GM19238 (cell line): ENCODE results near the gene GGT5.
"Not testable (repeated sequence)": the region's sequence is repeated elsewhere in the genome, so short reads cannot be mapped to it uniquely, and the experiment has no call there.

Experiments used
- DNase-seq: peaks from one replicate; pipeline ENCODE4 v3.0.0; 2011; ENCODE audit warnings: low spot score; ENCODE audit not compliant: insufficient read length

The GGT5 gene

DNA sequence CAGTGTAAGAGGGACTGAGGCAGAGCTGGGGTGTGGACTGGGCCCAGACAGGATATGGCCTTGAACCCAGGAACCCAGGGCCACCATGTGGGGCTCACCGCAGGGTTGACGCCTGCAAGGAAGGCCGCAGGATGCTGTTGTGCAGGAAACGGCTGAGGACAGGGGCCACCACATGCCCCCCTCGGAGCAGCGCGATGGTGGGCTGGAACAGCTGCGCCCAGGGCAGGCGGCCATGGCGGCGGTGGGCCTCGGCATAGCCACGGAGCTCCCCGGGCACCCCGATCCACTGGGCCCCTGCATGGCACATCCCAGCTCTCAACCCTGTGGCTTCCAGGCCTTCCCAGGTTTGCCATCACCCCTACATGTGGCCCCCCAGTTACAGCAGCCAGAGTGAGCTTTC lies 12.2 kb downstream of the GGT5 start:
- DNase-seq = no peak

DNA sequence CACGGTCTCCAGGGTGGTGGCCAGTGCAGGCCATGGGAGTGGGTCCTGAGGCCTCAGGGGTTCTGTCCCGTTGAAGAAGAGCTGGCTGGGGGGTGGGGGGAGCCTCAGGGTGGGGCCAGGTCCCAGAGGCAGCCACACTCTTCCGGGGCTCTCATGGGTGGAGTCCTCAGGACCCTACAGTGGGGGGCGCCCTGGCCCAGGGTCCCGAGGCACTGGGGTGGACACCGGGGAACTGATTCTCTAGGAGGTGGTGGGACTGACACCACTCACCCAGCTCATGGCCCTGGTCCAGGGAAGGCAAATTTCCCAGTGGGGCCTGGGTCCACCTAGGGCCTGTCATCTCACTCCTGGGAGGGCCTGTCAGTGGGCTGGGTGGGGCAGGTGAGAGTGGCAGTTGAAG lies 12.8 kb downstream of the GGT5 start:
- DNase-seq = no peak

DNA sequence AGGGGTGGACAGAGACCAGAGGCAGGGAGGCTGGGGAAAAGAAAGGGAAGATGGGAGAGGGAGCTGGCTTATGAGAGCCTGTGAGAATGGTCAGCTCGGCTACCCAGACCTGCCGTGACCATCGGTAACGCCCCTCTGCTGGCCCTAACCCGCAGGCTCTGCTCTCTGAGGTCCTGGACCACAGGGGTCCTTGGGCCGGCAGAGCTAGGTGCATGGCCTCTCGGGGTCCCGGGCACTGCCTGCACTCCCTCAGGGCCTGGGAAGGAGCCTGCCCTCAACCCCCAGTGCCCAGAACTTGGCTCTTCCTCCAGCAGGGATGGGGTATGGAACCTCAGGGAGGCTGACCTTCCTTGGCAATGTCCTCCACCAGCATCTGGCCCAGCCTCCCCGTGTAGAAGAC lies 13.2 kb downstream of the GGT5 start:
- no peak for DNase-seq

DNA sequence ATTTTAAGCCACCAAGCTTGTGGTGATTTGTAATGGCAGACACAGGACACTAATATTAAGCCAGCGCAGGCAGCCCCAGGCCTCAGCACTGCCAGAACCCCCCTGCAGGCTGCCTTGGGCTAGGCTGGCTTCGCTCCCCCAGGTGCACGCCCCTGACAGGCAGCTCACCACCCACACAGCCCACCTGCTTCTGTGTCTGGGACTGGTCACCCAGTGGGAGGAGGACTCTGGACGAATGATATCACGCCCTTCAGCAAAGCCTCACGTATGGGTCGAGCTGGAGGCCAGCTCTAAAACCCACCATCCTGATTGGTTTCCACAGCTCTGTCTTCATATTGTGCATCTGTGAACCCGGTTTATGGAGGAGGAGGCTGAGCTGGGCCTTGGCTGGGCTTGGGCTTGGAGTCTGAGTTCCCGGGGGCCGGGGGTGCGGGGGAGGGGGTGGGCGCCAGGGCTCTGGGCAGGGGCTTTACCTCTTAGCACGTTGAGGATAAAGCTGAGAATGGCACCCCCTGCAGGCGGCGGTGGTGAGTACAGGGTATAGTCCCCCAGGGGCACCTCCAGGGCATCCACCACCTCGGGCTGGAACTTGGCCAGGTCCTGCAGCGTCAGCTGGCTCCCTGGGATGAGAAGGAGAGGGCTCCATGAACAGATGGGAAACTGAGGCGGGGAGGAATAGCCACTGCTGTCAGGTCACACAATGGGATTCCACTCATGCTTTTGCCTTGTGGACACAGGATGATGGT lies 13.8 kb downstream of the GGT5 start:
- DNase-seq = peak; percentile 41

DNA sequence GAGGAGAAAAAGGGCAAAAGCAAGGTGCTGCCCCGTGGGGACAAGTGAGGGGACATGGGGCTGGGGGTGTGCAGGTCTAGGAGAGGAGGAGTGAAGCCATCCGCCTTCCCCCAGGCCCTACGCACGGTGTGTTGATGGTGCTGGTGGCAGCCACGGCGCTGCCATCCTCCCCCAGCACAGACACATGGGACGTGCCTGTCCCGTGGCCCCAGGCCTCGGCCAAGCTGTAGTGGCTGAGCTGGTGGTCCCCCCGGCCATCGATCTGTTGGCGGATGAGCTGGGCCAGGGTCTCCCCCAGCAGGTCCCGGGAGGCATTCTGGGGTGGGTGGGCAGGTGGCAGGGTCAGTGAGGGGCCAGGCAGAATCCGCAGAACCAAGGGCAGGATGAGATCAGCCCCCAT lies 18.9 kb downstream of the GGT5 start:
- DNase-seq = no peak

DNA sequence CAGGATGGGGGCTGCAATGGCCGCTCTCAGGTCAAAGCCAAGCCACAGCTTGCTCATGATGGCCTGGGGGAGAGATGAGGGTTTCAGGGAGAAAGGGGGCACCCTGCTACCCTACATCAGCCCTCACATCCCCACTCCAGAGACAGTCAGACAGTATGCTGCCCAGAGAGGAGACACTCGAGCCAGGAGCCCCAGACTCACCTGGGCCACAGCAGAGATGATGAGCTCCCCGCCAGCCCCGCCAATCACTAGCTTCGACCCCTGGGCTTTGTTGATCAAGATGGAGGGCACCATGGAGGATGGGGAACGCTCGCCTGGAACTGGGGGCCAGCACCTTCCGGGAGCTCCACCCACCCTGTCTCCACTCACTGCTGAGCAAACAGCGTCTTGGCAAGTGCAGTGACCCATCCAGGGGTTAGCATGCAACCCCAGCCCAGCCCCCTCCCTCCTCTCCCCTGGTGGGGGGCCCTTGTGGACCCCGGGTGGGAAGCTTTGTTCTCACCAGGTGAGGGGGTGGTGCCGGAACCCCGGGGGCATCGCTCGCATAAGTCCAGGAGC lies 19.8 kb downstream of the GGT5 start:
- DNase-seq = no peak

DNA sequence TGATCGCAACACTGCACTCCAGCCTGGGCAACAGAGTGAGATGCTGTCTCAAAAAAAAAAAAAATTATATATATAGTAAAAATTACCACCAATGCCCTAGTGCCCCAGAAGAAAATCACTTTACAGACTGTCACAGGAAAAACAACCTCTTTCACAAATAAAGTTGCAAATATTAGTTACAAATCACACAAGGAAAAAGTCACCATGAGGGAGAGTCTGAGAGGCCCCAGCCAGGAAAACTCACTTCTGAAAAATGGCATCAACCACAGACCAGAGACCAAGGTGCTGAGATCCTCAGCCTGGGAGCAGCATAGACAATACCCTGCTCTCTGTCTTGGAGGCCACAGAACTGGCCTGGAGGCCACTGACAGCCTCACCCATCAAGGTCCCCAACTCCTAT lies 20.4 kb downstream of the GGT5 start:
- no peak for DNase-seq

DNA sequence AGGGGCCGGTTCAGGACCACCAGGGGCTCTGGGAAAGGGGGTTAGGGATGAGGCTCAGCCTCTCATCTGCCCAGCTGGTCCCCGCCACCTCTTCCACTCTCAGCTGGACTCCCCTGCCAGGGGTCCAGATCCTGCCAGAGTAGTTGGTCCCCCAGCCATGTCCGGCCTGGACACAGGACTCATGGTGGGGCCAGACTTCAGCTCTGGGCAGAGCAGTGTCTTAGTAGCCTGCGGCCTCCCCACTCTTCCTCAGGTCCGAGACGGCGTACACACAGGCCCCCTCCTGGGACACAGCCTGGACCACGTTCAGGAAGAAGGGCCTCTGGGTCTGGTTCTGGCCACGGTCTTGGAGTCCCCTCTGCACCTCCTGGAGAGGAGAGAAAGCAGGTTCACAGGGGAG lies 25.1 kb downstream of the GGT5 start:
- DNase-seq = no peak

DNA sequence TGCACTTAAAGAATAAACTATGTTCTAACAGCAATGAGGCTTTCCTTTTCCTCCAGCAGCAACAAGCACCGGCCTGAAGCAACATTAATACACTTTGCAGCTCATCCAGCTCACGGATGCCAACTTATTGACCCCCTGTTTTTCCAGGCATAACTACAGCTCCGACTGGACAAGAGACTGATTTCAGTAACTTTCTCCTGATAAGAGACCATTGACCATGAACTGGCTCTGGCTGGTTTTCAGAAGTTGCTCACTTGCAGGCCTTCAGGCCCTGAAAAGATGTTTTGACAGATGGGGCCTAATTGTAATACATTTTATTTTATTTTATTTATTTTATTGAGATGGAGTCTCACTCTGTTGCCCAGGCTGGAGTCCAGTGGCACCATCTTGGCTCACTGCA lies 27.5 kb downstream of the GGT5 start:
- no peak for DNase-seq

DNA sequence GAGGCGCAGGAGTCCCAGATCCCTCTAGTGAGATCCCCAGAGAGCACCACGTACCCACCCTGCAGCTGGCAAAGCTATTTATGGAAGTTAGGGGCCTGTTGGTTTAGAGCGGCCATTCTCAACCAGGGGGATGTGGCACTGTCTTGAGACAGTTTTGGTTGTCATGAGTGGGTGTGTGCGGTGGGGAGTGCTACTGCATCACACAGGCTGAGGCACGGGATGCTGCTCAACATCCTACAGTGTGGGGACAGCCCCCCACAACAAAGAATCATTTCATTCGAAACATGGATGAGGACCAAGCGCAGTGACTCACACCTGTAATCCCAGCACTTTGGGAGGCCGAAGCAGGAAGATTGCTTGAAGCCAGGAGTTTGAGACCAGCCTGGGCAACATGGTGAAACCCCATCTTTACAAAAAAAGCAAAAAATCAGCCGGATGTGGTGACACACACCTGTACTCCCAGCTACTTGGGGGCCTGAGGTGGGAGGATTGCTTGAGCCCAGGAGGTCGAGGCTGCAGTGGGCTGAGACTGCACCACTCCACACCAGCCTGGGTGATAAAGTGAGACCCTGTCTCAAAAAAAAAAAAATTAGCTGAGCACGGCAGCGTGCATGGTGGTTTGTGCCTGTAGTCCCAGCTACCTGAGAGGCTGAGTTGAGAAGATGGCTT lies 28.2 kb downstream of the GGT5 start:
- DNase-seq = no peak

DNA sequence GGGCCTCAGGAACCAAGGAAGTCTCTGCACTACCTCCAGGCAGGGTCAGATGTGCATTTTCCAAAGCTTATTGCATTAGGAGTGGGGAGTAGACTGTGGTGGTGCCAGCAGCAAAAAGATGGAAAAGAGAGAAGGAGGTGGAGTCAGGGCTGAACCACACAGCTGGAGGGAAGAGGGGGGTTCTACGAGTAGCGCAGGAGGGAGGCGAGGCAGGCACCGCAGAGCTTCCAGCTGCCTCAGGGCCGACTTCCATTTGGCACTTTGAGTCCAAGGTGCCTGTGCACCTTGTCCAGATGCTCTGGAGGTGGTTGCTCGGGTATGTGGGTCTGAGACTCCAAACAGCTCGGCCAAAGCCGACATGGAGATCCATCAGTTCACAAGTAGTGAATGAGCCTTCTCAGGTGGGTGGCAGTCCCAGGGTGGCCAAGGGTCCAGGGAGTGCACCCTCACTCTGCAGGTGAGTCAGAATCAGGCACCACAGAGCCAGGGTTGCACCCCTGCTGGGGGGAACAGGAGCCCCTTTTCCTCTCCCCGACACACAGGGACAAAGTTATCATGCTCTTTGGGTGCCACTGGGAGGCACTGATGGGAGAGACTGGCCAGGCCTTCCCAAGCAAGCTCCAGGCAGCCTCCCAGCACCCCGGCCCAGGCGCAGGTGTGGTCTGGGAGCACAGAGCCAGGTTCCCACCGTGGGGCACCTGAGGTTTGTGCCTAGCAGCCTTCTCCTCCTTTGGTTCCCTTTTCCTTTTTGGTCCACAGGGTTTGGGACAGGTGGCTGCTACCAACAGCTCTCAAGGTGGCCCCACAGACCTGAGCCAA lies 30.2 kb downstream of the GGT5 start:
- no peak for DNase-seq

DNA sequence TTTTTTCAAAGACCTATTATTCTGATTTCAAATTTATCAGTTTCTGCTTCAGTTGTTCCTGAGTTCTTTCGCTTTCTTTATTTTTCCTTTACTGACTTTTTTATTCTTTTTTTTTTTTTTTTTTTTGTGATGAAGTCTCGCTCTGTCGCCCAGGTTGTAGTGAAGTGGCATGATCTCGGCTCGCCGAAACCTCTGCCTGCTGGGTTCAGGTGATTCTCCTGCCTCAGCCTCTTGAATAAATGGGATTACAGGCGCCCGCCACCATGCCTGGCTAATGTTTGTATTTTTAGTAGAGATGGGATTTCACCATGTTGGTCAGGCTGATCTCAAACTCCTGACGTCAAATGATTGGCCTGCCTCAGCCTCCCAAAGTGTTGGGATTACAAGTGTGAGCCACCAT lies 31.8 kb downstream of the GGT5 start:
- not testable (repeated sequence) for DNase-seq

DNA sequence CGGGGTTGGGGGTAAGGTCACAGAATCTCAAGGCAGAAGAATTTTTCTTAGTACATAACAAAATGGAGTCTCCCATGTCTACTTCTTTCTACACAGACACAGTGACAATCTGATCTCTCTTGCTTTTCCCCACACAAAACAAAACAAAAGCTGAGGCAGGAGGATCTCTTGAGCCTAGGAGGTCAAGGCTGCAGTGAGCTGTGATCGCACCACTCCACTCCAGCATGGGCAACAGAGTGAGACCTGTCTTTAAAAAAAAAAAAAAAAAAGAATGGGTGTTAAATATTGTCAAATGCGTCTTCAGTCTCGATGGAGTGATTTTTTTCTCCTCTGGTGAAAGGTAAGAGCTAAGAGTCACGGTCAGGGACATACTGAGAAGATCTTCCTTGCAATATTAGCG lies 33.2 kb downstream of the GGT5 start:
- DNase-seq = not testable (repeated sequence)

DNA sequence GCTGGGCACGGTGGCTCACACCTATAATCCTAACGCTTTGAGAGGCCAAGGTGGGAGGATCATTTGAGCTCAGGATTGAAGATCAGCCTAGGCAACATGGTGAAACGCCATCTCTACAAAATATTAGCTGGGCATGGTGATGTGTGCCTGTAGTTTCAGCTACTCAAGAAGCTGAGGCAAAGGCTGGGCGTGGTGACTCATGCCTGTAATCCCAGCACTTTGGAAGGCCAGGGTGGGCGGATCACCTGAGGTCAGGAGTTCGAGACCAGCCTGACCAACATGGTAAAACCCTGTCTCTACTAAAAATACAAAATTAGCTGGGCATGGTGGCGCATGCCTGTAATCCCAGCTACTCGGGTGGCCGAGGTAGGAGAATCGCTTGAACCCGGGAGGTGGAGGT lies 34.5 kb downstream of the GGT5 start:
- DNase-seq = not testable (repeated sequence)

DNA sequence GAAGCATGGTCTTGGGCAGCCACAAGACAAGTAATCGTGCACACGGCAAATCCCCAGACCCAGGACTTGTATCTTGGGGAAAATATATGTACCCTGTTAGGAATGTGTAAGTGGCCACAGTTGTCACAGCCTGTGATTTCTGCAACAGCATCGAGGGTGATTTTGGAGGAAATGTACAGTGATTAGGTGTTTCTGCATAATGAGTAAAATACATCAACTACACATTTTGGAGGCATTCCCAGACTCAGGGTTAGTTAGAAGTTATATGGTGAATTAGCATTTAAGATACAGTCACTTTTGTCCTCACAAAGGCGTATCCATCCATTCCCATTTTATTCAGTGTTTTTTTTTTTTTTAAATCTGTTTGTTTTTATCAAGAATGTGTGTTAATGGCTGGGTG lies 35.2 kb downstream of the GGT5 start:
- DNase-seq = no peak

DNA sequence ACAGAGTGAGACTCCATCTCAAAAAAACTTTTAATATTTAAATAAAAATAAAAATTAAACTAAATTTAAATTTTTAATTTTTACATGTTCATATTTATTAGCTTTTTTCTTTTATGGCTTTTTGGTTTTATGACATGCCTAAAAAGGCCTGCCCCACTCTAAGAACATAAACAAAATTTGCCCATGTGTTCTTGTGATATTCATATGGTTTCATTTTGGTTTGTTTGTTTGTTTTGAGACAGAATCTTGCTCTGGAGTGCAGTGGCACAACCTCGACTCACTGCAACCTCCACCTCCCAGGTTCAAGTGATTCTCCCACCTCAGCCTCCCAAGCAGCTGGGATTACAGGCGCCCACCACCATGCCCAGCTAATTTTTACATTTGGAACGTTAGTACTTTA lies 35.9 kb downstream of the GGT5 start:
- DNase-seq = no peak

DNA sequence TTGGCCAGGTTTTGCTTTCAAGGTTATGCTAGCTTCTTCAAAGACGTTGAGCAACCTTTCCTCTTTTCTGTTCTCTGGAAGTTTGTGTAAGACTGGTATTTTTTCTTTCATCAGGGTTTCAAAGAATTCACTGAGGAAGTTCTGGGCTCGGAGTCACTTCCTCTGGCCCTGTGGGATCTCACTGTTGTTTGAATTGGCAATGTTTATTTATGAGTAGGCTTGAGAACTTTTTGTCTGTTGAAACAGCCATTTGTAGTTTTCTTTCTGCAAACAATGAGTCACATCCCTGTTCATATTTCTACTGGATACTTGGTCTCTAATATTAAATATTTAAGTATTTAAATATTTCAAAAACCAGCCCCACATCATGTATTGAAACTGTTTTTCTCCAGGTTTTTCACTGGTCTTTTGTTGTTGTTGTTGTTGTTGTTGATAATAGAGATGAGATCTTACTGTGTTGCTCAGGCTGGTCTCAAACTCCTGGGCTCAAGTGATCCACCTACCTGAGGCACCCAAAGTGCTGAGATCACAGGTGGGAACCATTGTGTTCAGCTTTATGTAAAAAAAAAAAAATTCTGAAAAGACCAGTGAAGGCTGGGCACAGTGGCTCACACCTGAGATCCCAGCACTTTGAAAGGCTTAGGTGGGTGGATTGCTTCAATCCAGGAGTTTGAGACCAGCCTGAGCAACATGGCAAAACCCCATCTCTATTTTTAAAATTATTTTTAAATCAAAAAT lies 36.7 kb downstream of the GGT5 start:
- DNase-seq = no peak

DNA sequence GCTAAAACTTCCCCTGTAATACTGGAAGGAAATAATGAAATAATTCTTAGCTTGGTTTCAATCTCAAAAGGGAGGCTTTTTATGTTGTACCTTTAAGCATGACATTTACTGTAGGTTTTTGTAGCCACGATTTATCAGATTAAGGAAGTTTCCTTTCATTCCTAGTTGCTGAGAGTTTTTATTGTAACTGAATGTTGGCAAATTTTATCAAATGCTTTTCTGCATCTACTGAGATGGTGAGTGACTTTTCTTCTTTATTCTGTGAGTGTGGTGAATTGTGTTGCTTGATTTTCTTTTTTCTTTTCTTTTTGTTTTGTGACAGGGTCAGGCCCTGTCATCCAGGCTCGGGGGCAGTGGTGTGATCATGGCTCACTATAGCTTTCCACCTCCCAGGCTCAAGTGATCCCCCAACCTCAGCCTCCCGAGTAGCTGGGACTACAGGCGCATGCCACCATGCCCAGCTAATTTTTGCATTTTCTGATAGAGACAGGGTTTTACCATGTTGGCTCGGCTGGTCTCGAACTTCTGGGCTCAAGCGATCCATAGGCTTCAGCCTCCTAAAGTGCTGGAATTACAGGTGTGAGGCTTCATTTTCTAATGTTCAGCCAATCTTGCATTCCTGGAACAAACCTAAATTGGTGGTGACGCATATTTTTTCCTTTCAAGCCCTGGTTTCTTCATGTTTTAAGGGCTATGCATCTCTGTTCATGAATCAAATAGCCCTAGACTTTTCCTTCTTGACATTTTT lies 37.4 kb downstream of the GGT5 start:
- no peak for DNase-seq

DNA sequence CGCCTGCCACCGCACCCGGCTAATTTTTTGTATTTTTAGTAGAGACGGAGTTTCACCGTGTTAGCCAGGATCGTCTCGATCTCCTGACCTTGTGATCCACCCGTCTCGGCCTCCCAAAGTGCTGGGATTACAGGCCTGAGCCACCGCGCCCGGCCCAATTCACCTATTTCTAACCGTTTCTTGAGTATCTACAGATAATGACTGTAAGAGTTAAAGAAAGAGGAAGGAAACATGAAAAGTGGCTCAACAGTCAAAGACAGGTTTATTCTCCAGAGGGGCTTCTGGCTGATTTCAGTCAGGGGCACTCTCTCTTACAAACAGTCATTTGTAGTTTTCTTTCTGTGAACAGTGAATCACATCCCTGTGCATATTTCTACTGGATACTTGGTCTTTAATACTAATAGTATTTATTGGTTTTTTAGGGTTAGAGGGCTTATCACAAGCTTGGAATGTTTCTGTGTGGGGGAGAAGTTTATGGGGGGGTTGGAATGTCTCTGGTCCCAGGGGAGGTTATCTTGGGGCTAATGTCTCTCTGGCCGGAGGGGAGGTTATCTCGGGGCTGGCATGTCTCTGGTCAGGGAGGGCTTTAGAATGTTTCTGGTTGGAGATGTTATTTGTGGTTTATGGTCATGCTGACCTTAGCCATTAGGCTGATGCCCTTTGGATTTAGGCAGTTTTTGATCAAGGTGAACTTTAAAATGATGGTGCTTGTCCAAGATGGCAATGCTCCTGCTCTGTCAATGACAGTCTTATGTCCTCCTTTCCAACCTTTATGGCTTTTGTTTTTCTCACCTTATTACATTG lies 38.2 kb downstream of the GGT5 start:
- DNase-seq = not testable (repeated sequence)
